Sigmoid colon (tissue), 4 donors: ENCODE measurements around the gene LMF1.

Experiments used
- CTCF ChIP-seq, 4 experiments: fragments of 450-650 bp in 3 of 4; fragments of 200-600 bp in 1 of 4; IDR thresholded peaks; one replicate each; pipeline ENCODE4 v1.5.1; 2016 to 2019; ENCODE audit warnings: antibody characterized with exemption in 4 of 4, mild to moderate bottlenecking in 3 of 4, moderate library complexity in 2 of 4
- EP300 ChIP-seq, 4 donors: sonication (generic); formaldehyde crosslinking; IDR thresholded peaks; one replicate each; pipeline ENCODE4 v1.6.1; 2017; ENCODE audit warnings: antibody characterized with exemption in 4 of 4
- POLR2A ChIP-seq, 2 donors: fragments of 450-650 bp; IDR thresholded peaks; one replicate each; pipeline ENCODE4 v1.6.1; 2016; ENCODE audit warnings: antibody characterized with exemption in 2 of 2, mild to moderate bottlenecking in 2 of 2, moderate library complexity in 2 of 2
- POLR2AphosphoS5 ChIP-seq, 4 donors: sonication (generic); formaldehyde crosslinking; IDR thresholded peaks; one replicate each; pipeline ENCODE4 v1.6.1; 2017; ENCODE audit warnings: antibody characterized with exemption in 4 of 4

- no peak for TF ChIP-seq EP300 (IDR thresholded peaks at IDR 0.05)
- no peak for TF ChIP-seq CTCF (IDR thresholded peaks at IDR 0.05)
- no peak for TF ChIP-seq POLR2AphosphoS5 (IDR thresholded peaks at IDR 0.05)
- TF ChIP-seq POLR2A (IDR thresholded peaks at IDR 0.05), result no peak
These were observed 23.4 kb downstream of the LMF1 start for GRCh38 chr16:947255-947921.
